H4 (cell line): Measurements from ENCODE around the gene SPAG8. TPM values are rescaled to one million over a fixed set of nuclear protein-coding genes. Genes with fewer than 3 reads are reported as not detected.

Source experiments
- DNase-seq: peaks from one replicate; pipeline ENCODE4 v3.0.0-alpha.2; 2015; ENCODE audit warnings: low spot score
- total RNA-seq: library from RNA; depleted of rRNA; stranded (reverse); fragments of >200 nt; shearing (Covaris generic); gene quantifications from 2 replicates; pipeline ENCODE4 v1.2.3, GENCODE V29; 2014; rRNA removed

SPAG8 gene, protein sequence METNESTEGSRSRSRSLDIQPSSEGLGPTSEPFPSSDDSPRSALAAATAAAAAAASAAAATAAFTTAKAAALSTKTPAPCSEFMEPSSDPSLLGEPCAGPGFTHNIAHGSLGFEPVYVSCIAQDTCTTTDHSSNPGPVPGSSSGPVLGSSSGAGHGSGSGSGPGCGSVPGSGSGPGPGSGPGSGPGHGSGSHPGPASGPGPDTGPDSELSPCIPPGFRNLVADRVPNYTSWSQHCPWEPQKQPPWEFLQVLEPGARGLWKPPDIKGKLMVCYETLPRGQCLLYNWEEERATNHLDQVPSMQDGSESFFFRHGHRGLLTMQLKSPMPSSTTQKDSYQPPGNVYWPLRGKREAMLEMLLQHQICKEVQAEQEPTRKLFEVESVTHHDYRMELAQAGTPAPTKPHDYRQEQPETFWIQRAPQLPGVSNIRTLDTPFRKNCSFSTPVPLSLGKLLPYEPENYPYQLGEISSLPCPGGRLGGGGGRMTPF
- total RNA-seq = 0.99 TPM in 2 replicates

DNA sequence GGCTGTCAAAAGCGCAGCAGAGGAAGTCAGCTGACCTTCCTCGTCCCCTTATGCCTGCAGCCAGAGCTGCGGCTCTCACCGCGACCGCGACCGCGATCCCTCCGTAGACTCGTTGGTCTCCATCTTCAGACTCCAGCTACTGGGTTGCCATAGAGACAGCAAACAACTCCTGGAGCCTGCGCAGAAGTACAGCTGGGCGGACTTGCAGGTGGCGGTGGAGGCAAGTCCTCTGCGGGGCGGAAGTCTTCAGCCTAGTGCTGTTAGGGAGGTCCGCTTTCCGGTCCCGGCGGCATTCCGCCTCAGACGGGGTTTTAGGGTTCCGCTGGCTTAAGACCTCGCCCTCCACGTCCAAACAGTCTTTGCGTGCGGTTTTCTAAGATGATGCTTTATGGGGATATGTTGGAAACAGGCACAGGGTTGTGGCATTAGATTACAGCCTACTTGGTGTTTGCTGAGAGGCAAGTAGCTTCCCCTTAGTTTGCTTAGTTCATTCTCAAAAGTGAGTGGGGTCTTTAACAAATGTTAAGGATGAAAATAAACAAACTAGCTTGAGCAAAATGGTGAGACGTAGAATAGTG is at the start of gene SPAG8:
Gene SPAG8 (minus strand): TSS at position 238 of the 578 bp plus-strand sequence. CDS start 115 bp downstream, at position 123.
- peak; percentile 97 for DNase-seq

- no peak for DNase-seq
Measured at GRCh38 chr9:35861161-35861897, 49.3 kb upstream of the SPAG8 start.

- no peak for DNase-seq
Measured at GRCh38 chr9:35859990-35860339, 47.9 kb upstream of the SPAG8 start.

DNA sequence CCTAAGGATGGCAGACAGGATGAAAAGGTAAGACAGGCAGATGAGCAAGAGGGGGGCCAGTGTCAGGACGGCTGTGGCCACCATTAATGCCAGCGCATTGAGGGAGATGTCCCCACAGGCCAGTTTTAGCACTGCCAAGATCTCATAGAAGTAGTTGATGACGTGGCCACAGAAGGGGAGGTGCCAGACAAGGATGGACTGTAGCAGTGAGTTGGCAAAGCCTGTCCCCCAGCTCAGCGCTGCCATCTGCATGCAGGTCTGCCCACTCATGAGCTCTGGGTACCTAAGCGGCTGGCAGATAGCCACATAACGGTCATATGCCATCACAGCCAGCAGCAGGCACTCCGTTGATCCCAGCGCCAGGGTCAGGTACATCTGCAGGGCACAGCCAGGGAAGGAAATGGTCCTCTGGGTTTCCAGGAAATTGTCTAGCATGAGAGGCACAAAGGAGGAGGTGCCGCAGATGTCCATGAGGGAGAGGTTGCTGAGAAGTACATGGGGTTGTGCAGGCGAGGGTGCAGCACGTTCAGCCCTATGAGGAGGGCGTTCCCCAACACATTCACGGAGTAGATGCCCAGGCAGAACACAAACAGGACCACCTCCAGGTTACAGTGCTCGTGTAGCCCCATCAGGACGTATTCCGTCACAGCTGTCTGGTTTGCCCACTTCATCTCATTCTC is 47.4 kb upstream of the SPAG8 start:
- DNase-seq = peak; percentile 70

DNA sequence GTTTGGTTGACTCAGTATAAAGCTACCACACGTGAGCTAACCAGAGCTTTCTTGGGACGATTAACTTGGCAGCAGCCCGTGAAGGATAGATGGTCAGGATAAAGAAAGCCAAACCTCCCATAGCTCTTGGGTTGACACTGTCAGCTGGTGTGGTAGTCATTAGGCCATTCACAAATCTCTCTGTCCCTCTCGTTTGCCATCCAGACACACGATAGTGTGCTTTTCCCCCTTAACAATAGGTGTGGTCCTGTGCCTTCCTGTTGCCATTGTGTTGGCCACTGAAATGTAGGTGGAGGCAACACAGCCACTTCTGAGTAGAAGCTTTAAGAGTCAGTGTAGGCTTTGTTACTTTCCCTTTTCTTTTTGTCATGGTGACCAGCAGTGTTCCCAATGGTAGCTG is 46.4 kb upstream of the SPAG8 start:
- no peak for DNase-seq

DNA sequence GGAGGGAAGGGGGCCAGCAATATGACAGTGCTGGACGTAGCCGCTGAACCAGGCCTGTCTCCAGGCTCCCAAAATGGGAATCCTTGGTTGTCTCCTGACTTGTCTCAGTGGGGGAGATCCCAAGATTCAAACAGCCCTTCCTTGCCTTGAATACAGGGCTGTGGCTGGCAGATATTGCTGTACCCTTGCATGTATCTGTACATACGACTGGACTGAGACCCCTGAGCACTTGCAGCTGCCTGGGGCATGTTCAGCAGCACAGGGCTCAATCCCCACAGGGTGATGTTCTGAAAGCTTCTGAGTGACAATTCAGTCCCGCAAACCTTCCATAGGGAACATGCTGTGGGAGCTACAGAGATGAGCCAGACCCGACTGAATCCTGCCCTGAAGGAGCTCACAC is 44.8 kb upstream of the SPAG8 start:
- no peak for DNase-seq

DNA sequence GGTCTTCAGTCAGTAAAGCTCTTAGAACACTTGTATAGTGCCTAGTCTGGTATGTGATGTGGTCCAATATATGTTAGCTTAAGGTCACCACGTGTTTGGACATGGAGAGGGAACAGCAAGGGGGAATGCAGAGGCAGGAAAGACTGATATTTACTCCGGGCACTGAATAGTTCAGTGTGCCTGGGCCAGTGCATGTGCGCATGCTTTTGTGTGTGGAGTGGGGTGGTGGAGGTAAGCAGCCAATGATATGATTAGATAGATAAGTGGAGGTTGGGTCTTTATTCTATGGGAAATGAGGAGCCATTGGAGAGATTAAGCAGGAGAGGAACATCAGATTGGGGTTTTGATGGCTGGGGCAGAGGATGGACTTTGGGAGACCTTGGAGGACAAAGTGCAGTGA is 44.1 kb upstream of the SPAG8 start:
- no peak for DNase-seq

GRCh38 chr9:35854091-35854762 is 42.2 kb upstream of the SPAG8 start:
- DNase-seq = no peak

GRCh38 chr9:35852876-35853865 is 41.1 kb upstream of the SPAG8 start:
- no peak for DNase-seq

GRCh38 chr9:35852267-35852815 is 40.3 kb upstream of the SPAG8 start:
- DNase-seq = no peak

GRCh38 chr9:35847792-35848572 is 35.9 kb upstream of the SPAG8 start:
- no peak for DNase-seq

DNA sequence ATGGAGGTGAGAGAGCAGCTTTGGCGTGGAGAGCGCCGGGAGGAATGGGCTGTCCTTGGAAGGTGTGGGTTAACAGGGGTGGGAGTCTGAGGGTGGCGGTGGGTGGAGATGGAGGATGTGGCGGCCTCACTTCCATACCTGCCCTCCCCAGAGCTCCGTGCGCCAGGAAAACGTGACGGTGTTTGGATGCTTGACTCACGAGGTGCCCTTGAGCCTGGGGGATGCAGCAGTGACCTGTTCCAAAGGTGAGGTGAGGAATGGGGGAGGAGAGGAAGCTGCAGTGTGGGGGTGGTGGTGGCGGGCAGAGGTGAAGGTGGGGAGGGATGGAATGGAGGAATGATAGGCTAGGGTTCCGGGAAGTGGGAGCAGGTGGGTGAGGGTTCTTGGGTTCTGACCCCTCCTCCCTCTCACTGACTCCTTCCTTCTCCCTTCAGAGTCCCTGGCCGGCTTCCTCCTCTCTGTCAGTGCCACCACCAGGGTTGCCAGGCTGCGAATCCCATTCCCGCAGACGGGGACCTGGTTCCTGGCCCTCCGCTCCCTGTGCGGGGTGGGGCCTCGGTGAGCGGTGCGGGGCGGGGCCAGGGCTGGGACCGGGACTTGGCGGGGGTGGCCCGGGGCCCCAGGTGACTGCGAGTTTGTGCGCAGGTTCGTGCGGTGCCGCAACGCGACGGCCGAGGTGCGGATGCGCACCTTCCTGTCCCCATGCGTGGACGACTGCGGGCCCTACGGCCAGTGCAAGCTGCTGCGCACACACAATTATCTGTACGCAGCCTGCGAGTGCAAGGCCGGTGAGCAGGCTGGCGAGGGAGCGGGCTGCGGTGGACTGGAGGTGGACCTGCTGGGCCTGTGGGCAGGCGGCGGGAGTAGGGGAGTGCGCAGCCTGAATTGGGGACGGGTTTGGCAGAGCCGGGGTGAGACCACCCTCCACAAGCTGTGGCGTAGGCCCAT is 34.0 kb upstream of the SPAG8 start:
- no peak for DNase-seq

DNA sequence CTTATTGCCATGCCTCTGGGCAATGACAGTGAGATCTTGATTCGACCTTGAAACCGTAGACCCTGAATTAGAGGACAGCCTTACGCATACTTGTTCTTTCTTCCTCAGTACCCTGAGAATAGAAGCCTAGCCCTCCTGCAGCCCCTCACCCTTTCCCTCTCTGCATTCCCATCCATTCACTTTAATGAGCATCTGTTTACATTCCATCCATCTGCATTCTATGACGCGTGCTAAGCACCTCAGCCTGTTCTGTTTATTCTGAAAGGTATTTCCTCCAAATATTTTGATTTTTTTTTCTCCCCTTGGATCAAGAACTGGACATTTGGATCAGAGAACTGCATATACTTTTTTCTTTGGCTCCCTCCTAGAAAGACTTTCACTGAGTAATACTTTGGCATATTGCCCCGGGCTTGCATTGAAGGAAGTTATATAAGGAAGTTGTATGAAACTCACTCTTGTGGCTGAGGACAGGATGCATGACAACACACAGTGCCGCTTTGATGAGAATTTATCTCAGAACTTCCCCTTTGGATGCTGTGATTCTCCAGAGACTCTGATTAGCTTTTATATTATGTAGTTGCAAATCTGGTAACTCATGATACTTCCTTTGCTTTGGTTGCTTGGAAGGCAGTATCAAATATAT is 32.7 kb upstream of the SPAG8 start:
- DNase-seq = peak; percentile 94

- DNase-seq = no peak
Measured at GRCh38 chr9:35842795-35843194, 30.7 kb upstream of the SPAG8 start.

- DNase-seq = no peak
Measured at GRCh38 chr9:35842020-35842745, 30.1 kb upstream of the SPAG8 start.

DNA sequence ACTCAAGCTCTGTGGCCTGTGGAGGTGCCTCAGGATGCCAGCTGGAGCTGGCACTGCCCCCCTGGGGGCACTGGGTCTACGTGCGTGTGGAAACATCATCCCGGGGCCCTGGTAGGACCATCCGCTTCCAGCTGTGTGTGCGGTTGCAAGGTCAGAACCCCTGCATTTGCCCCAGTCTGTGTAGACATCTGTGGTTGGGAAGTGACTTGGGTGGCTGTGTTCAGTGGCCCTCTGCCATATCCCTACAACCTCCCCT is 29.5 kb upstream of the SPAG8 start:
- DNase-seq = no peak
